ENCODE data around the gene HOOK2.
"Not testable (repeated sequence)": the region's sequence is repeated elsewhere in the genome, so short reads cannot be mapped to it uniquely, and the experiment has no call there.

The HOOK2 gene

GRCh38 chr19:12774588-12775555, at the start of gene HOOK2:
Gene HOOK2, minus strand, starts transcription at chr19:12775552. Its CDS starts 103 bp downstream, at chr19:12775449.
- DNase-seq = peak; percentile 79

- DNase-seq = no peak
Observed at GRCh38 chr19:12821761-12822160, 46.4 kb upstream of the HOOK2 start.

GRCh38 chr19:12817810-12818209, 42.5 kb upstream of the HOOK2 start:
- not testable (repeated sequence) for DNase-seq

- DNase-seq = not testable (repeated sequence)
Observed at GRCh38 chr19:12817188-12817587, 41.8 kb upstream of the HOOK2 start.

- DNase-seq = no peak
Observed at GRCh38 chr19:12815088-12815487, 39.7 kb upstream of the HOOK2 start.

GRCh38 chr19:12806242-12807081, 31.1 kb upstream of the HOOK2 start, which contains the start of gene RNASEH2A:
Gene RNASEH2A, plus strand, starts transcription at chr19:12806584. Its CDS starts 90 bp downstream, at chr19:12806674.
- DNase-seq = peak; percentile 87

- DNase-seq = no peak
Observed at GRCh38 chr19:12804051-12804450, 28.7 kb upstream of the HOOK2 start.

GRCh38 chr19:12802267-12803106, 27.1 kb upstream of the HOOK2 start:
- no peak for DNase-seq

- DNase-seq = peak; percentile 83
Observed at GRCh38 chr19:12801466-12802266, 26.3 kb upstream of the HOOK2 start, which contains the start of the genes PRDX2 and THSD8. Gene PRDX2, minus strand, starts transcription at chr19:12801800. Its CDS starts 539 bp downstream, at chr19:12801261. Gene THSD8, plus strand, starts transcription at chr19:12802069. Its CDS starts 3 bp downstream, at chr19:12802072.

- no peak for DNase-seq
Observed at GRCh38 chr19:12800923-12801465, 25.6 kb upstream of the HOOK2 start.

- DNase-seq = no peak
Observed at GRCh38 chr19:12800466-12800770, 25.1 kb upstream of the HOOK2 start.

GRCh38 chr19:12799742-12800465, 24.6 kb upstream of the HOOK2 start:
- DNase-seq = no peak

- DNase-seq = not testable (repeated sequence)
Observed at GRCh38 chr19:12797607-12798006, 22.3 kb upstream of the HOOK2 start.

GRCh38 chr19:12797141-12797587, 21.8 kb upstream of the HOOK2 start:
- DNase-seq = no peak

- peak; percentile 89 for DNase-seq
Observed at GRCh38 chr19:12796146-12797071, 21.1 kb upstream of the HOOK2 start.

GRCh38 chr19:12794971-12795381, 19.6 kb upstream of the HOOK2 start:
- DNase-seq = no peak

- no peak for DNase-seq
Observed at GRCh38 chr19:12794196-12794941, 19.0 kb upstream of the HOOK2 start.

All from NCI-H510A treated with DMSO at 0.1 percent for 48 hours (cell line).